MM.1S (cell line): ENCODE measurements around the gene AIP.

ENCODE experiments used
- DNase-seq: peaks from one replicate; pipeline ENCODE4 v3.0.0-alpha.2; 2015
- H2AFZ ChIP-seq: fragments of 300-600 bp; sonication (generic); 2 replicates; pipeline ENCODE4 v1.6.0; 2016; ENCODE audit warnings: antibody characterized with exemption, low read length
- H3F3A ChIP-seq: fragments of 300-600 bp; sonication (generic); 2 replicates; pipeline ENCODE4 v1.6.1; 2016; ENCODE audit warnings: mild to moderate bottlenecking, antibody characterized with exemption, low read length, moderate library complexity, mixed read lengths; ENCODE audit not compliant: insufficient read depth
- H3K27ac ChIP-seq: fragments of 300-600 bp; sonication (generic); 2 replicates; pipeline ENCODE4 v1.5.1; 2016; ENCODE audit warnings: mild to moderate bottlenecking, low read length
- H3K27me3 ChIP-seq: fragments of 300-600 bp; sonication (generic); replicated peaks from 2 replicates; pipeline ENCODE4 v1.6.0; 2016; ENCODE audit warnings: low read length; ENCODE audit not compliant: insufficient read depth
- H3K36me3 ChIP-seq: fragments of 300-600 bp; sonication (generic); replicated peaks from 2 replicates; pipeline ENCODE4 v1.6.1; 2016; ENCODE audit warnings: mild to moderate bottlenecking, low read length, mixed read lengths; ENCODE audit not compliant: insufficient read depth
- H3K4me1 ChIP-seq: fragments of 300-600 bp; sonication (generic); 2 replicates; pipeline ENCODE4 v1.6.1; 2016; ENCODE audit warnings: low read length, mixed read lengths
- H3K4me2 ChIP-seq: fragments of 300-600 bp; sonication (generic); 2 replicates; pipeline ENCODE4 v1.6.0; 2016; ENCODE audit warnings: low read depth, low read length
- H3K4me3 ChIP-seq: fragments of 300-600 bp; sonication (generic); 2 replicates; pipeline ENCODE4 v1.5.1; 2016; ENCODE audit warnings: low read length, mixed read lengths
- H3K79me2 ChIP-seq: fragments of 300-600 bp; sonication (generic); 2 replicates; pipeline ENCODE4 v1.6.1; 2016; ENCODE audit warnings: mixed run types, low read length, mixed read lengths
- H3K9ac ChIP-seq: fragments of 300-600 bp; sonication (generic); 2 replicates; pipeline ENCODE4 v1.6.1; 2016; ENCODE audit warnings: low read length, mixed read lengths
- H3K9me2 ChIP-seq: fragments of 300-600 bp; sonication (generic); replicated peaks from 2 replicates; pipeline ENCODE4 v1.6.1; 2016; ENCODE audit warnings: mild to moderate bottlenecking, low read length, mixed read lengths; ENCODE audit not compliant: insufficient read depth
- H3K9me3 ChIP-seq: fragments of 300-600 bp; sonication (generic); replicated peaks from 2 replicates; pipeline ENCODE4 v1.6.1; 2016; ENCODE audit warnings: mild to moderate bottlenecking, low read length, mixed read lengths; ENCODE audit not compliant: insufficient read depth
- H4K20me1 ChIP-seq: fragments of 300-600 bp; sonication (generic); 2 replicates; pipeline ENCODE4 v1.6.1; 2016; ENCODE audit warnings: mild to moderate bottlenecking, low read length, moderate library complexity, mixed read lengths; ENCODE audit not compliant: insufficient read depth
- EZH2 ChIP-seq: fragments of 300-600 bp; sonication (generic); optimal IDR thresholded peaks from 2 replicates; pipeline ENCODE3; 2017; ENCODE audit warnings: low read depth, mild to moderate bottlenecking, antibody characterized with exemption, low read length, mixed read lengths
- EZH2phosphoT487 ChIP-seq: fragments of 300-600 bp; sonication (generic); IDR thresholded peaks from 2 replicates; pipeline ENCODE4 v1.6.1; 2018; ENCODE audit warnings: antibody characterized with exemption, low read length
- TF ChIP-seq, protein P1 (sequence below): fragments of 300-600 bp; sonication (generic); IDR thresholded peaks from 2 replicates; pipeline ENCODE4 v1.5.1; 2016; ENCODE audit warnings: antibody characterized with exemption, low read length, mixed read lengths

AIP gene

DNA sequence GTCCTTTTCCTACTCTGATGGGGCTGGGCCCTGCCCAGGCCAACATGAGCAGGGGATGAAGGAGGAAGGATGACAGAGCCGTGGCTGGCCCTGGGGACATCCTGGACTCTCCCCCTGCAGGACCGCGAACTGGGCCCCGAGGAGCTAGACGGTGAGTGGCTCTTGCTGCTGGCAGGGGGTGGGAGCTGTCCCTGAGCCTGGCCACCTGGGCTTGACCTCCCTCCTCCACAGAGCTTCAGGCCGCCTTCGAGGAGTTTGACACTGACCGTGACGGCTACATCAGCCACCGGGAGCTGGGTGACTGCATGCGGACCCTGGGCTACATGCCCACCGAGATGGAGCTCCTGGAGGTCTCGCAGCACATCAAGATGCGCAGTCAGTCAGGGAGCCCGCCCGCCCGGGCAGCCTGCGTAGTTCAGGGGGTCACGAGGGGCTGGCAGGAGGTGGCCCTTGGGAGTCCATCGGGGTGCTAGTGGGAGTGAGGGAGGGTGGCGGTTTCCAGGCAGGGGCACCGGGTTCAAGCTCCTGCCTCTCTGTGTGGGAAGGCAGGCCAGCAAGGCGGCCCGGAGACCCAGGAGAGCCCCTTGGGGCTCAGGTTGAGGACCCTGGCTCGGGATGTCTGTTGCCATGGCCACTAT, 26.6 kb upstream of the AIP start:
- no peaks in the 10 kb centered on the region for H3K36me3 ChIP-seq
- no peak overlapping the region for H3K27ac ChIP-seq
- no peaks in the 10 kb centered on the region for H3K79me2 ChIP-seq
- H3K27me3 ChIP-seq: no peaks in the 10 kb centered on the region
- no peak overlapping the region for H2AFZ ChIP-seq
- DNase-seq: no peak
- H3F3A ChIP-seq: peaks cover 7% of the 10 kb centered on the region
- no peak overlapping the region for H3K9ac ChIP-seq
- no peak overlapping the region for H3K4me3 ChIP-seq
- no peak for TF ChIP-seq EZH2phosphoT487
- TF ChIP-seq, protein P1, sequence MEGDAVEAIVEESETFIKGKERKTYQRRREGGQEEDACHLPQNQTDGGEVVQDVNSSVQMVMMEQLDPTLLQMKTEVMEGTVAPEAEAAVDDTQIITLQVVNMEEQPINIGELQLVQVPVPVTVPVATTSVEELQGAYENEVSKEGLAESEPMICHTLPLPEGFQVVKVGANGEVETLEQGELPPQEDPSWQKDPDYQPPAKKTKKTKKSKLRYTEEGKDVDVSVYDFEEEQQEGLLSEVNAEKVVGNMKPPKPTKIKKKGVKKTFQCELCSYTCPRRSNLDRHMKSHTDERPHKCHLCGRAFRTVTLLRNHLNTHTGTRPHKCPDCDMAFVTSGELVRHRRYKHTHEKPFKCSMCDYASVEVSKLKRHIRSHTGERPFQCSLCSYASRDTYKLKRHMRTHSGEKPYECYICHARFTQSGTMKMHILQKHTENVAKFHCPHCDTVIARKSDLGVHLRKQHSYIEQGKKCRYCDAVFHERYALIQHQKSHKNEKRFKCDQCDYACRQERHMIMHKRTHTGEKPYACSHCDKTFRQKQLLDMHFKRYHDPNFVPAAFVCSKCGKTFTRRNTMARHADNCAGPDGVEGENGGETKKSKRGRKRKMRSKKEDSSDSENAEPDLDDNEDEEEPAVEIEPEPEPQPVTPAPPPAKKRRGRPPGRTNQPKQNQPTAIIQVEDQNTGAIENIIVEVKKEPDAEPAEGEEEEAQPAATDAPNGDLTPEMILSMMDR: no peak
- TF ChIP-seq EZH2: no peak
- H3K4me1 ChIP-seq: 0 out of 2 replicates have a peak, but pooled peaks cover 5% of the 10 kb centered on the region
- no peaks in the 10 kb centered on the region for H3K9me2 ChIP-seq
- H3K9me3 ChIP-seq: no peaks in the 10 kb centered on the region
- no peaks in the 10 kb centered on the region for H4K20me1 ChIP-seq
- no peak overlapping the region for H3K4me2 ChIP-seq

DNA sequence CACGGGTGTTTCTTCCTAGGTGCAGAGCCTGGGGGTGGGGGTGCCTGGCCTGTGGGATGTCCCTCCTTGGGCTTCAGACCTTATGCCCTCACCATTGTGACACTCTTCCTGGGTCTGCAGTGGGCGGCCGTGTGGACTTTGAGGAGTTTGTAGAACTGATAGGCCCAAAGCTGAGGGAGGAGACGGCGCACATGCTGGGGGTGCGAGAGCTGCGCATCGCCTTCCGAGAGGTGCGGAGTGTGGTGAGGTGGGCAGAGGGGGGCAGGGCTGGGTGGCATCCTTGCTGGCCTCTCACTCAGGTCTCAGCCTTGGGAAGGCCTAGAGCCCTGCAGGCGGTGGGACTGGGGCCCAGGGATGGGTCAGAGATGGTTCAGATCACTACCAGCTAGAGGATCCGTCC, 25.4 kb upstream of the AIP start:
- H3K9me2 ChIP-seq: no peaks in the 10 kb centered on the region
- no peak overlapping the region for H3K27ac ChIP-seq
- no peak overlapping the region for H3K9ac ChIP-seq
- no peaks in the 10 kb centered on the region for H3K36me3 ChIP-seq
- no peaks in the 10 kb centered on the region for H4K20me1 ChIP-seq
- no peak overlapping the region for H3K4me3 ChIP-seq
- no peaks in the 10 kb centered on the region for H3K9me3 ChIP-seq
- no peak for DNase-seq
- H3K4me1 ChIP-seq: 0 out of 2 replicates have a peak, but pooled peaks cover 5% of the 10 kb centered on the region
- no peak overlapping the region for H3K4me2 ChIP-seq
- H2AFZ ChIP-seq: no peak overlapping the region
- no peaks in the 10 kb centered on the region for H3K79me2 ChIP-seq
- TF ChIP-seq, protein P1: no peak
- TF ChIP-seq EZH2 (no peak), EZH2phosphoT487 (no peak)
- H3K27me3 ChIP-seq: no peaks in the 10 kb centered on the region
- peaks cover 9% of the 10 kb centered on the region for H3F3A ChIP-seq

DNA sequence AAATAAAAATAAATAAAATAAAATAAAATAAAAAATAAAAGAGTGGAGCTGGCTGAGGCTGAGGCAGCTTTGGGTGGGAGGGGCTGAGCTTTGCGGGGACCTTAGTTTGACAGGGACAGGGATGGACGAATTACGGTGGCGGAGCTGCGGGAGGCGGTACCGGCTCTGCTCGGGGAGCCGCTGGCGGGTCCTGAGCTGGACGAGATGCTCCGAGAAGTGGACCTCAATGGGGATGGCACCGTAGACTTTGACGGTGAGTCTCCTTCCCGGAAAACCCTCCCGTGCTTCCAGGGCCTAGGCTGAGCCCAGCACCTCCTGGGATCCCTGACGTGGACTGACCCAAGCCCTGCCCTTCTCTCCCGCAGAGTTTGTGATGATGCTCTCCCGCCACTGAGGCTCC, 24.6 kb upstream of the AIP start:
- H3K27ac ChIP-seq: no peak overlapping the region
- DNase-seq: no peak
- no peak overlapping the region for H2AFZ ChIP-seq
- no peak overlapping the region for H3K9ac ChIP-seq
- H3K9me2 ChIP-seq: no peaks in the 10 kb centered on the region
- no peaks in the 10 kb centered on the region for H3K27me3 ChIP-seq
- H3K4me1 ChIP-seq: 0 out of 2 replicates have a peak, but pooled peaks cover 5% of the 10 kb centered on the region
- H3K4me3 ChIP-seq: no peak overlapping the region
- H3K79me2 ChIP-seq: no peaks in the 10 kb centered on the region
- no peaks in the 10 kb centered on the region for H4K20me1 ChIP-seq
- H3K9me3 ChIP-seq: no peaks in the 10 kb centered on the region
- no peak overlapping the region for H3K4me2 ChIP-seq
- peaks cover 9% of the 10 kb centered on the region for H3F3A ChIP-seq
- no peaks in the 10 kb centered on the region for H3K36me3 ChIP-seq
- TF ChIP-seq EZH2 (no peak), EZH2phosphoT487 (no peak)
- TF ChIP-seq, protein P1: no peak
